HCT116 (cell line): ENCODE results near the gene CC2D1A. TPM values are rescaled to one million over a fixed set of nuclear protein-coding genes. Genes with fewer than 3 reads are reported as not detected.

Experiments
- ATAC-seq: fragments of 200-7000 bp; cut with Tn5 transposase; 2 replicates; pipeline ENCODE4 v1.9.1; 2020; ENCODE audit warnings: mild to moderate bottlenecking, moderate library complexity
- BruUV-seq: library from RNA; stranded (reverse); fragments of 400-500 nt; replicated peaks from 2 replicates; lab custom pipeline; 2021; lab: Mats Ljungman, UMichigan
- CTCF ChIA-PET: fragments of 300-600 bp; sonication (Branson Sonifier 250); formaldehyde crosslinking; loops from one replicate; lab custom pipeline; 2021; ENCODE audit warnings: antibody characterized with exemption; lab: Charles Lee
- POLR2A ChIA-PET: fragments of 300-600, 350-600 bp; sonication (Branson Sonifier 250); formaldehyde crosslinking; loops from one replicate; lab custom pipeline; 2021; ENCODE audit warnings: antibody characterized with exemption; lab: Charles Lee
- RAD21 ChIA-PET, 2 experiments: fragments of 300-600 bp; sonication (Branson Sonifier 250); formaldehyde crosslinking; loops; one replicate each; lab custom pipeline; 2023; ENCODE audit warnings: low total read pairs in 2 of 2; ENCODE audit not compliant: uncharacterized antibody in 2 of 2, unreplicated experiment in 2 of 2, low non-redundant PET in 1 of 2; lab: Charles Lee
- DNase-seq: peaks from one replicate; pipeline ENCODE4 v3.0.0-alpha.2; 2010; ENCODE audit warnings: low read depth, low spot score
- H2AFZ ChIP-seq: fragments of 200-600 bp; shearing (Covaris generic), sonication (generic); 2 replicates; pipeline ENCODE4 v1.6.1; 2017; ENCODE audit warnings: low read depth, mixed run types, mixed read lengths, antibody characterized with exemption, low read length; ENCODE audit not compliant: poor library complexity, severe bottlenecking
- H3K27ac ChIP-seq: 2 replicates; pipeline ENCODE4 v1.5.1; 2012; ENCODE audit warnings: low read depth, low read length
- H3K27me3 ChIP-seq: fragments of 200-600 bp; sonication (generic); 2 replicates; pipeline ENCODE4 v1.6.1; 2016; ENCODE audit warnings: mixed run types, low read length, mixed read lengths; ENCODE audit not compliant: insufficient read depth
- H3K36me3 ChIP-seq, 2 experiments: fragments of 200-500 bp in 1 of 2; fragments of 200-600 bp in 1 of 2; sonication (Bioruptor generic) in 1 of 2; sonication (generic) in 1 of 2; 2 replicates each; pipeline versions ENCODE4 v1.5.1 to v1.6.1; 2014 to 2016; ENCODE audit warnings: low read length in 2 of 2, inconsistent platforms in 1 of 2, mixed read lengths in 1 of 2, mixed run types in 1 of 2; ENCODE audit not compliant: insufficient read depth in 2 of 2, control insufficient read depth in 1 of 2
- H3K4me1 ChIP-seq, 2 experiments: fragments of 200-600 bp in 1 of 2; sonication (generic) in 1 of 2; 2 replicates each; pipeline versions ENCODE4 v1.5.1 to v1.6.1; 2012 to 2017; ENCODE audit warnings: low read length in 2 of 2, inconsistent platforms in 1 of 2, mild to moderate bottlenecking in 1 of 2, mixed read lengths in 1 of 2, mixed run types in 1 of 2, moderate library complexity in 1 of 2; ENCODE audit not compliant: insufficient read depth in 2 of 2, control insufficient read depth in 1 of 2
- H3K4me2 ChIP-seq: fragments of 200-600 bp; sonication (generic); 2 replicates; pipeline ENCODE4 v1.6.1; 2017; ENCODE audit warnings: mixed run types, low read length, mixed read lengths
- H3K4me3 ChIP-seq, 2 experiments: fragments of 200-600 bp in 1 of 2; sonication (generic) in 1 of 2; replicated peaks in 1 of 2; 2 replicates each; pipeline ENCODE4 v1.5.1; 2011 to 2016; ENCODE audit warnings: low read length in 2 of 2, control low read depth in 1 of 2, low read depth in 1 of 2, mild to moderate bottlenecking in 1 of 2, mixed read lengths in 1 of 2, mixed run types in 1 of 2
- H3K79me2 ChIP-seq: fragments of 200-600 bp; sonication (generic); 2 replicates; pipeline ENCODE4 v1.6.1; 2017; ENCODE audit warnings: mild to moderate bottlenecking, mixed run types, low read length, moderate library complexity, mixed read lengths; ENCODE audit not compliant: insufficient read depth
- H3K9ac ChIP-seq: fragments of 200-600 bp; sonication (generic); 2 replicates; pipeline ENCODE4 v1.6.1; 2016; ENCODE audit warnings: low read length, mixed read lengths
- H3K9me2 ChIP-seq: fragments of 200-600 bp; sonication (generic), shearing (Covaris generic); 2 replicates; pipeline ENCODE4 v1.6.1; 2017; ENCODE audit warnings: mixed run types, mild to moderate bottlenecking, moderate library complexity; ENCODE audit not compliant: insufficient read depth
- H3K9me3 ChIP-seq, 2 experiments: fragments of 200-500 bp in 1 of 2; fragments of 200-600 bp in 1 of 2; sonication (Bioruptor generic) in 1 of 2; sonication (generic) in 1 of 2; 2 replicates each; pipeline ENCODE4 v1.6.1; 2014 to 2017; ENCODE audit warnings: low read length in 2 of 2, mixed read lengths in 2 of 2, inconsistent platforms in 1 of 2, low read depth in 1 of 2, mild to moderate bottlenecking in 1 of 2, mixed run types in 1 of 2, moderate library complexity in 1 of 2; ENCODE audit not compliant: control insufficient read depth in 1 of 2, insufficient read depth in 1 of 2
- H4K20me1 ChIP-seq: fragments of 200-600 bp; sonication (generic), shearing (Covaris generic); 2 replicates; pipeline ENCODE4 v1.6.1; 2017; ENCODE audit warnings: mixed run types, mild to moderate bottlenecking, moderate library complexity; ENCODE audit not compliant: insufficient read depth
- CBX3 ChIP-seq: IDR thresholded peaks from 2 replicates; pipeline ENCODE4 v1.6.1; 2012; ENCODE audit warnings: low read depth
- EZH2phosphoT487 ChIP-seq: fragments of 200-600 bp; IDR thresholded peaks from 2 replicates; pipeline ENCODE4 v1.6.1; 2018; ENCODE audit warnings: antibody characterized with exemption, borderline replicate concordance
- JUND ChIP-seq: IDR thresholded peaks from 2 replicates; pipeline ENCODE4 v1.6.1; 2012
- POLR2A ChIP-seq: IDR thresholded peaks from 2 replicates; pipeline ENCODE4 v1.7.0; 2011; ENCODE audit warnings: borderline replicate concordance; ENCODE audit not compliant: insufficient read depth, insufficient read length; ENCODE audit errors: extremely low read depth
- SP1 ChIP-seq: IDR thresholded peaks from 2 replicates; pipeline ENCODE4 v1.6.1; 2012; ENCODE audit warnings: low read depth
- SRF ChIP-seq: IDR thresholded peaks from 2 replicates; pipeline ENCODE4 v1.6.1; 2012; ENCODE audit warnings: low read depth
- YY1 ChIP-seq: IDR thresholded peaks from 2 replicates; pipeline ENCODE4 v1.6.1; 2011; ENCODE audit warnings: low read length, low read depth, moderate library complexity, mild to moderate bottlenecking; ENCODE audit not compliant: insufficient replicate concordance; ENCODE audit errors: extremely low read depth
- ZNF274 ChIP-seq: fragments of 200-500 bp; sonication (Bioruptor generic); IDR thresholded peaks from 2 replicates; pipeline ENCODE4 v1.6.1; 2014; ENCODE audit warnings: mild to moderate bottlenecking, low read depth, low read length, inconsistent platforms
- intact Hi-C: fragments of 100-400 bp; cut with micrococcal nuclease; formaldehyde crosslinking; loops from 2 replicates; pipeline ENCODE4 v1.10.0; 2022
- total RNA-seq: library from RNA; stranded (reverse); gene quantifications from one replicate; pipeline ENCODE4 v1.2.1, GENCODE V29; 2021; ENCODE audit not compliant: unreplicated experiment
- TF ChIP-seq, protein P1 (sequence below): IDR thresholded peaks from 2 replicates; pipeline ENCODE4 v1.6.1; 2012
- TF ChIP-seq, protein P2 (sequence below), 3 experiments: fragments of 200-600 bp in 1 of 3; sonication (generic) in 1 of 3; IDR thresholded peaks in 2 of 3; conservative IDR thresholded peaks in 1 of 3; 2 replicates each; pipeline ENCODE4 v1.5.1; 2012 to 2017; ENCODE audit warnings: low read depth in 2 of 3, low read length in 2 of 3, antibody characterized with exemption in 1 of 3, borderline replicate concordance in 1 of 3, control low read depth in 1 of 3, mild to moderate bottlenecking in 1 of 3, mixed read lengths in 1 of 3, mixed run types in 1 of 3, moderate library complexity in 1 of 3; ENCODE audit not compliant: insufficient read depth in 1 of 3

Gene CC2D1A
- total RNA-seq, 1 experiment from 2014 or later, result 51.5 TPM

DNA sequence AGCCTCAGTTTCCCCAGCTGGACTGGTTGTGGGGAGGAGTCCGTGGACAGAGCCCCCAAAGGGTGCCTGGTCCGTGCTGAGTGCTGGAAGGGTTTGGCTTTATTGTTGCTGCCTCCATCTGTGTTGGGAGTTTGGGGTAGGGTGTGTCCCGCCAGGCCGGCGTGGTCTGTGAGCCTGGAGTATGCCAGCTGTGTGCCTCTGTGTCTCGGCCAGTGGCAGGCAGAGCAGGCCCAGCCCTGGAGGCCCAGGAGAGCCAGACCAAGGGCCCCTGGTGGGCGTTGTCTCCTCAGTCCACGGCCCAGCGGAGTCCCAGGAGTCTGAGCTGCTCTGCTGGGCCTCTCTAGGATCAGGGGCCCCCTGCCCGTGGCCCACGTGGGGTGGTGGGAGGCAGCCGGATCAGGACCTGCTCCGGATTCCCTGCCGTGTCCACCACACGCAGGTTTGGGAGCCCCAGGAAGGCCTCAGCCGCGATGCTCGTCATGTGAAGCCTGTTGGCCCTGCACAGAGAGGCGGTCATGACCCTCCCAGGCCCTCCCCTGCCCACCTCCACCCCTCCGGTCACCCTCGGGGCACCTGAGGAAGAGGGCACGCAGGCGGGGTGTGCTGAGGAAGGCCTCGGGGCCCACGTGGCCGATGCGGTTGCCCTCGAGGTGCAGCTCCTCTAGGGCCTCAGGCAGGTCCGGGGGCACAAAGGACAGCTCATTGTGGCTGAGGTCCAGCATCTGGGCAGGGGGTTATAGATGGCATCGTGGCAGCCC is 25.6 kb downstream of the CC2D1A start:
- Histone ChIP-seq H3K4me2 (no peak overlapping the region), H3K4me1 (no peaks in the 10 kb centered on the region), H3K27ac (no peak overlapping the region), H2AFZ (no peak overlapping the region), H3K9ac (no peak overlapping the region), H3K36me3 (peaks cover 3 to 6% of the 10 kb centered on the region in 2 experiments; a peak in 1 of 4 replicates), H3K9me3 (no peaks in the 10 kb centered on the region), H3K27me3 (no peaks in the 10 kb centered on the region), H3K79me2 (no peaks in the 10 kb centered on the region), H3K4me3 (no peak overlapping the region), H4K20me1 (no peaks in the 10 kb centered on the region), H3K9me2 (no peaks in the 10 kb centered on the region)
- POLR2A ChIA-PET, result no interaction called here
- RAD21 ChIA-PET, result no interaction called here
- no TSS peak for BruUV-seq
- CTCF ChIA-PET, result no interaction called here
- no peak for TF ChIP-seq SP1
- TF ChIP-seq SRF, result no peak
- TF ChIP-seq, protein P1, sequence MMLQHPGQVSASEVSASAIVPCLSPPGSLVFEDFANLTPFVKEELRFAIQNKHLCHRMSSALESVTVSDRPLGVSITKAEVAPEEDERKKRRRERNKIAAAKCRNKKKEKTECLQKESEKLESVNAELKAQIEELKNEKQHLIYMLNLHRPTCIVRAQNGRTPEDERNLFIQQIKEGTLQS, result no peak
- TF ChIP-seq YY1, result no peak
- TF ChIP-seq POLR2A, result no peak
- no peak for TF ChIP-seq EZH2phosphoT487
- TF ChIP-seq CBX3, result no peak
- TF ChIP-seq ZNF274, result no peak
- TF ChIP-seq, protein P2, sequence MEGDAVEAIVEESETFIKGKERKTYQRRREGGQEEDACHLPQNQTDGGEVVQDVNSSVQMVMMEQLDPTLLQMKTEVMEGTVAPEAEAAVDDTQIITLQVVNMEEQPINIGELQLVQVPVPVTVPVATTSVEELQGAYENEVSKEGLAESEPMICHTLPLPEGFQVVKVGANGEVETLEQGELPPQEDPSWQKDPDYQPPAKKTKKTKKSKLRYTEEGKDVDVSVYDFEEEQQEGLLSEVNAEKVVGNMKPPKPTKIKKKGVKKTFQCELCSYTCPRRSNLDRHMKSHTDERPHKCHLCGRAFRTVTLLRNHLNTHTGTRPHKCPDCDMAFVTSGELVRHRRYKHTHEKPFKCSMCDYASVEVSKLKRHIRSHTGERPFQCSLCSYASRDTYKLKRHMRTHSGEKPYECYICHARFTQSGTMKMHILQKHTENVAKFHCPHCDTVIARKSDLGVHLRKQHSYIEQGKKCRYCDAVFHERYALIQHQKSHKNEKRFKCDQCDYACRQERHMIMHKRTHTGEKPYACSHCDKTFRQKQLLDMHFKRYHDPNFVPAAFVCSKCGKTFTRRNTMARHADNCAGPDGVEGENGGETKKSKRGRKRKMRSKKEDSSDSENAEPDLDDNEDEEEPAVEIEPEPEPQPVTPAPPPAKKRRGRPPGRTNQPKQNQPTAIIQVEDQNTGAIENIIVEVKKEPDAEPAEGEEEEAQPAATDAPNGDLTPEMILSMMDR (IDR thresholded peaks at IDR 0.05 in 2 of 3, conservative IDR thresholded peaks at IDR 0.05 in 1 of 3; ENCODE audit: borderline replicate concordance in 1 of 3, insufficient read depth in 1 of 3, low read depth in 2 of 3, low read length in 2 of 3), result no peak
- no peak for TF ChIP-seq JUND
- no peak for ATAC-seq
- no peak for DNase-seq
- intact Hi-C loops, result no loop called here
